ENCODE results near the gene COTL1.

Gene COTL1

GRCh38 chr16:84548508-84548907 lies 69.4 kb downstream of the COTL1 start:
- TF ChIP-seq GLIS3 (CRISPR knock-in tag; IDR thresholded peaks at IDR 0.05) (no peak), ZNF8 (CRISPR knock-in tag; IDR thresholded peaks at IDR 0.05) (no peak), TOX (CRISPR knock-in tag; IDR thresholded peaks at IDR 0.05; ENCODE audit: borderline replicate concordance) (no peak)
- peak; percentile 28; the same call in 2 of the 3 replicates for ATAC-seq

- TF ChIP-seq ZC3H10 (CRISPR knock-in tag; IDR thresholded peaks at IDR 0.05): no peak
- TF ChIP-seq CREB5 (CRISPR knock-in tag; IDR thresholded peaks at IDR 0.05; ENCODE audit: low read depth): no peak
- no peak for TF ChIP-seq ZNF565 (CRISPR knock-in tag; conservative IDR thresholded peaks at IDR 0.05; ENCODE audit: low read depth)
- TF ChIP-seq ZNF8 (CRISPR knock-in tag; IDR thresholded peaks at IDR 0.05): no peak
- no peak for TF ChIP-seq TCF4 (CRISPR knock-in tag; IDR thresholded peaks at IDR 0.05; ENCODE audit: borderline replicate concordance)
- no peak for TF ChIP-seq ZFP3 (CRISPR knock-in tag; IDR thresholded peaks at IDR 0.05)
- TF ChIP-seq POU6F1 (CRISPR knock-in tag; IDR thresholded peaks at IDR 0.05; ENCODE audit: borderline replicate concordance, low read depth): no peak
- no peak for TF ChIP-seq ARNTL (CRISPR knock-in tag; IDR thresholded peaks at IDR 0.05; ENCODE audit: borderline replicate concordance, low read depth)
- TF ChIP-seq BACH2 (CRISPR knock-in tag; IDR thresholded peaks at IDR 0.05; ENCODE audit: borderline replicate concordance): no peak
- no peak for TF ChIP-seq TSHZ2 (CRISPR knock-in tag; IDR thresholded peaks at IDR 0.05)
- no peak for TF ChIP-seq PPARA (CRISPR knock-in tag; IDR thresholded peaks at IDR 0.05; ENCODE audit: borderline replicate concordance)
- no peak for TF ChIP-seq CSDC2 (CRISPR knock-in tag; IDR thresholded peaks at IDR 0.05)
- no peak for TF ChIP-seq RARB (CRISPR knock-in tag; IDR thresholded peaks at IDR 0.05)
- no peak for TF ChIP-seq ZFP30 (CRISPR knock-in tag; IDR thresholded peaks at IDR 0.05)
- TF ChIP-seq ISL1 (CRISPR knock-in tag; IDR thresholded peaks at IDR 0.05): no peak
- TF ChIP-seq OSR1 (CRISPR knock-in tag; IDR thresholded peaks at IDR 0.05): no peak
- no peak for TF ChIP-seq TOX (CRISPR knock-in tag; IDR thresholded peaks at IDR 0.05; ENCODE audit: borderline replicate concordance)
- TF ChIP-seq SNAI2 (CRISPR knock-in tag; IDR thresholded peaks at IDR 0.05): no peak
- TF ChIP-seq PATZ1 (CRISPR knock-in tag; IDR thresholded peaks at IDR 0.05; ENCODE audit: borderline replicate concordance): no peak
- no peak for ATAC-seq
These were observed 70.3 kb downstream of the COTL1 start for GRCh38 chr16:84547546-84548061.

- TF ChIP-seq GLIS3 (CRISPR knock-in tag; IDR thresholded peaks at IDR 0.05) (no peak), ZNF70 (CRISPR knock-in tag; IDR thresholded peaks at IDR 0.05) (no peak), RARB (CRISPR knock-in tag; IDR thresholded peaks at IDR 0.05) (no peak), OSR1 (CRISPR knock-in tag; IDR thresholded peaks at IDR 0.05) (no peak)
- no peak for ATAC-seq
These were observed 71.0 kb downstream of the COTL1 start for GRCh38 chr16:84546669-84547545.

Measured in SK-N-SH treated with all-trans-retinoic acid at 6 μM for 48 hours (cell line).